Measurements from ENCODE around the gene BRD7.

- TF ChIP-seq CTCF (conservative IDR thresholded peaks at IDR 0.05 in 1 of 2, IDR thresholded peaks at IDR 0.05 in 1 of 2; ENCODE audit: extremely low read depth in 1 of 2, insufficient read depth in 1 of 2, low read depth in 1 of 2, low read length in 2 of 2) (no peak), EZH2 (IDR thresholded peaks at IDR 0.05; ENCODE audit: borderline replicate concordance, low read length) (no peak)
Observed at GRCh38 chr16:50297301-50298074, 71.3 kb downstream of the BRD7 start.

Measured in mammary epithelial cell (primary cell).